Gastrocnemius medialis (tissue), 4 donors: ENCODE data around the gene QPRT.

Experiments used
- CTCF ChIP-seq, 5 experiments: fragments of 450-650 bp in 3 of 5; fragments of 200-600 bp in 2 of 5; sonication (generic) in 2 of 5; IDR thresholded peaks in 4 of 5; conservative IDR thresholded peaks in 1 of 5; 1 replicate in 4 of 5; 2 replicates in 1 of 5; pipeline ENCODE4 v1.5.1; 2016 to 2019; ENCODE audit warnings: antibody characterized with exemption in 5 of 5, mild to moderate bottlenecking in 3 of 5, moderate library complexity in 3 of 5
- POLR2A ChIP-seq, 2 donors: fragments of 450-650 bp; IDR thresholded peaks; one replicate each; pipeline ENCODE4 v1.6.1; 2017; ENCODE audit warnings: antibody characterized with exemption in 2 of 2, mild to moderate bottlenecking in 2 of 2, moderate library complexity in 2 of 2

DNA sequence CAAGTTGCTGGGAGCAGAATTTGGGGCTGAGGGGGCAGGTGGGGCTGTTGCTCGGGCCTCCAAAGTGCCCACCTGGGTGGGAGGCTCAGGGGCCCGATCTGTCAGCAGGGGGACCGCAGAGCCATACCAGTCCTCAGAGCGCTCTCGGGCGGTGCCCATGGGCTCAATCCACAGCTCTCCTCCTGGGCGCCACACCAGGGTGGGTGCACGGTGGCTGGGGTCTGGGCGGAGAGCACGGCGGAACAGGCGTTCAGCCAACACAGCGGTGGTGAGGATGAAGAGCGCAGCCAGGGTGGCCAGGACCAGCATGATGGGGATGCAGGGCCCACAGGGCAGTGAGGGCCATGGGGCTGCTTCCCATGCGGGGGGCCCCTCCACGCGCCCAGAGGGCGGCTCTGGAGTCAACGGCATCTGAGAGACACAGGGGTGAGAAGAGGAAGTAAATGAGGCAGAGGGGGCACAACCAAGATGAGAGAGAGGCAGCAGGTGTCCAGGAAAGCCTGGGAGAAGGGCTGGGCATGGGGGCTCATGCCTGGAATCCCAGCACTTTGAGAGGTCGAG, 65.6 kb downstream of the QPRT start:
- no peak for TF ChIP-seq CTCF (IDR thresholded peaks at IDR 0.05 in 4 of 5, conservative IDR thresholded peaks at IDR 0.05 in 1 of 5)
- TF ChIP-seq POLR2A (IDR thresholded peaks at IDR 0.05): no peak
